MCF 10A (cell line): ENCODE data around the gene ABLIM2. TPM values are rescaled to one million over a fixed set of nuclear protein-coding genes. Genes with fewer than 3 reads are reported as not detected.

Source experiments
- BruUV-seq: library from RNA; stranded (reverse); fragments of 400-500 nt; replicated peaks from 2 replicates; lab custom pipeline; 2021; lab: Mats Ljungman, UMichigan
- CTCF ChIA-PET: fragments of 300-600 bp; sonication (Branson Sonifier 250); formaldehyde crosslinking; extraction: SDS; loops from one replicate; lab custom pipeline; 2021; ENCODE audit warnings: antibody characterized with exemption, inconsistent platforms; lab: Yijun Ruan, JAX
- POLR2A ChIA-PET: fragments of 300-600, 350-650 bp; sonication (Branson Sonifier 250); formaldehyde crosslinking; extraction: SDS; loops from one replicate; lab custom pipeline; 2020; ENCODE audit warnings: antibody characterized with exemption, inconsistent platforms; lab: Yijun Ruan, JAX
- DNase-seq: peaks from one replicate; pipeline ENCODE4 v3.0.0-alpha.2; 2018; ENCODE audit not compliant: unreplicated experiment
- H3K27ac Mint-ChIP-seq: one replicate; pipeline ENCODE4 v1.8.0; 2022; ENCODE audit warnings: mild to moderate bottlenecking, low read depth, mixed read lengths; ENCODE audit not compliant: unreplicated experiment
- H3K27me3 Mint-ChIP-seq: one replicate; pipeline ENCODE4 v1.8.0; 2022; ENCODE audit warnings: mixed read lengths; ENCODE audit not compliant: insufficient read depth, unreplicated experiment
- H3K36me3 Mint-ChIP-seq: one replicate; pipeline ENCODE4 v1.8.0; 2022; ENCODE audit warnings: mild to moderate bottlenecking, moderate library complexity, mixed read lengths; ENCODE audit not compliant: insufficient read depth, unreplicated experiment
- H3K4me1 Mint-ChIP-seq: one replicate; pipeline ENCODE4 v1.8.0; 2022; ENCODE audit warnings: mixed read lengths; ENCODE audit not compliant: insufficient read depth, unreplicated experiment
- H3K4me3 Mint-ChIP-seq: one replicate; pipeline ENCODE4 v1.8.0; 2022; ENCODE audit warnings: mild to moderate bottlenecking, moderate library complexity, mixed read lengths; ENCODE audit not compliant: unreplicated experiment
- H3K9me3 Mint-ChIP-seq: one replicate; pipeline ENCODE4 v1.8.0; 2022; ENCODE audit warnings: mixed read lengths; ENCODE audit not compliant: unreplicated experiment
- intact Hi-C: fragments of 100-400 bp; cut with micrococcal nuclease; formaldehyde crosslinking; loops from 2 replicates; pipeline ENCODE4 v1.14.1; 2022
- total RNA-seq: library from RNA; stranded (reverse); gene quantifications from 2 replicates; pipeline ENCODE4 v1.2.3, GENCODE V29; 2022
- TF ChIP-seq, protein P1 (sequence below): fragments of 200-600 bp; IDR thresholded peaks from one replicate; pipeline ENCODE4 v1.8.0; 2022; ENCODE audit warnings: antibody characterized with exemption, mild to moderate bottlenecking; ENCODE audit not compliant: unreplicated experiment

Gene ABLIM2
- total RNA-seq, 1 experiment from 2014 or later = 5.3 TPM

DNA sequence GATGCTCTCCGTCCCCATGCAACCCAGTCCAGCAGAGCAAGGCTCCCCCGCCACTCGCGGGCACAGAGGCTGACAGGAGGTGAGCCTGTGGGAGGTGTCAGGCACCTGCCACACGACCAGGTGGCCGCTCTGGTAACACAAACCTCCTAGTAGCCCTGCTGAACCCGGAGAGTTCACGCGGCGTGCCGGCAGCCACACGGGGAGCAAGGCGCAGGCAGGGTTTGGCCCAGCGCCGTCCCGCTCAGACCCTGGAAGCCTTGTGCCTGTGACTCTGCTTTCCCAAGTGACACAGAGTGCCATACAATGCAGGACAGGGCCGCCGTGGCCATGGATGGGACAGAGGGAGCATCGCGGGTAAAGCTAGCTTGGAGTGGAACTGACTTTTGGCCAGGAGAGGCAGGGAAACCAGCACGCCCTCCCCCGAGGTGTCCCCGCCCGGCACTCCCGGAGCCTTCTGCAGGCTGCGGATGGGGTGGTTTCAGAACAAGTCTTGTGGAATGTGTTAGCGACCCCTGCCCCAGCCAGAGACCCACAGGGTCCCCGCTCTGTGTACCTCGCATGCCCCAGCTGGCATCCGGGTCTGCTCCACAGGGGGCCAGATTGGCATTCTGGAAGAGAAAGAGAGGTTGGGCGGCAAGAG lies 174.2 kb downstream of the ABLIM2 start:
- TF ChIP-seq, protein P1, sequence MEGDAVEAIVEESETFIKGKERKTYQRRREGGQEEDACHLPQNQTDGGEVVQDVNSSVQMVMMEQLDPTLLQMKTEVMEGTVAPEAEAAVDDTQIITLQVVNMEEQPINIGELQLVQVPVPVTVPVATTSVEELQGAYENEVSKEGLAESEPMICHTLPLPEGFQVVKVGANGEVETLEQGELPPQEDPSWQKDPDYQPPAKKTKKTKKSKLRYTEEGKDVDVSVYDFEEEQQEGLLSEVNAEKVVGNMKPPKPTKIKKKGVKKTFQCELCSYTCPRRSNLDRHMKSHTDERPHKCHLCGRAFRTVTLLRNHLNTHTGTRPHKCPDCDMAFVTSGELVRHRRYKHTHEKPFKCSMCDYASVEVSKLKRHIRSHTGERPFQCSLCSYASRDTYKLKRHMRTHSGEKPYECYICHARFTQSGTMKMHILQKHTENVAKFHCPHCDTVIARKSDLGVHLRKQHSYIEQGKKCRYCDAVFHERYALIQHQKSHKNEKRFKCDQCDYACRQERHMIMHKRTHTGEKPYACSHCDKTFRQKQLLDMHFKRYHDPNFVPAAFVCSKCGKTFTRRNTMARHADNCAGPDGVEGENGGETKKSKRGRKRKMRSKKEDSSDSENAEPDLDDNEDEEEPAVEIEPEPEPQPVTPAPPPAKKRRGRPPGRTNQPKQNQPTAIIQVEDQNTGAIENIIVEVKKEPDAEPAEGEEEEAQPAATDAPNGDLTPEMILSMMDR = no peak
- Mint-ChIP-seq H3K9me3 (no peaks in the 10 kb centered on the region), H3K4me1 (peaks cover 11% of the 10 kb centered on the region), H3K36me3 (no peaks in the 10 kb centered on the region), H3K4me3 (no peak overlapping the region), H3K27ac (no peak overlapping the region), H3K27me3 (peaks cover 12% of the 10 kb centered on the region)
- intact Hi-C loops = no loop called here
- DNase-seq = no peak
- no TSS peak for BruUV-seq
- POLR2A ChIA-PET = no interaction called here
- CTCF ChIA-PET = interaction anchor here (0.6 to 8.5 kb wide), 2 partner anchors 39 to 180 kb away, joined by 5 to 183 read pairs; no protein-coding TSS in a partner anchor

DNA sequence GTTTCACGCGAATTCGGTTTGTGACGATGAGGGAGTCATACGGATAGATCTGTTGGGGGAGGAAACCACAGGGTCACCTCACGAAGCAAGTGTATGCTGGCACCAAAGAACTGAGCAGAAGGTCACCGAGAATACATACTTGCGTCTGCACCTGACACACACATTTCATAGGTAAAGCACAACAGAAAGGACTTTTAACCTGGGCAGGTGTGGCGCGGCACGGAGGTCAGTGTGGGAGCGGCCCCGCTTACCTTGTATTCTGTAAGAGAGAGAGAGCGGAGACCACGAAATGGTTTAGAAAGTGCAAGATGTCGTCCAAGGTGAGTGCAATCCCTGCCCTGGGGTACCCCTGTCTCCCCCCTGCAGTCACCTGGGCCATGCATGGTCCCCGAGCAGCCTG lies 175.3 kb downstream of the ABLIM2 start:
- H3K4me1 Mint-ChIP-seq = peaks cover 19% of the 10 kb centered on the region
- intact Hi-C loops = no loop called here
- no TSS peak for BruUV-seq

DNA sequence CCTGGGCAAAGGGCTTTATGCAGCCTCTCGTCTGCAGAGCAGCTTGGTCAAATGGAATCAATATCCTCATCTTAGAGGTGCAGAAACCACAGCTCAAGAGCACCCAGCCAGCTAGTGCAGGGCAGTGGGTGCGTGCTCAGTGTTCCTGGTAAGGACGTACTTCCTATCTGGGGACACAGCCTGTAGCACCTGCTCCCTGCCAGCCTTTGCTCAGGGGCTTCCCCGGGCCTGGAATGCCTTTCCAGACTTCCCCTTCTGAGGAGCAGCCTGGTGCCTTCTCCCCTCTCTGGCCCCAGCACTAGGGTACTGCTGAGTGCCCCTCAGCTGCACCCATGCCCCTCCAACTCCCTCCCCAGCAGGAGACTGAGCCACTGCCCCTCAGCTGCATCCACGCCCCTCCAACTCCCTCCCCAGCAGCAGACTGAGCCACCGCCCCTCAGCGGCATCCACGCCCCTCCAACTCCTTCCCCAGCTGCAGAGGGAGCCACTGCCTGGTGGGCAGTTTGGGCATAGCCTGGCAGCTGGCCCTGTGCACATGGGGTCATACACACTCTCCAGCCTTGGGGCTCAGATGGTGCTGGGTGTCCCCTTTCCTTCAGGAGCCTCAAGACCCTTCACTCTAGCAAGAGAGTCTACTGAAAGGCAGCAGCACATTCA lies 176.7 kb downstream of the ABLIM2 start:
- Mint-ChIP-seq H3K27ac (no peak overlapping the region), H3K27me3 (peaks cover 12% of the 10 kb centered on the region), H3K9me3 (no peaks in the 10 kb centered on the region), H3K36me3 (no peaks in the 10 kb centered on the region), H3K4me1 (peaks cover 19% of the 10 kb centered on the region), H3K4me3 (no peak overlapping the region)
- ChIA-PET CTCF (interaction anchor here (0.6 to 8.5 kb wide), 3 partner anchors 177 to 628 kb away, joined by 3 to 183 read pairs (median 3); no protein-coding TSS in a partner anchor), POLR2A (no interaction called here)
- no peak for DNase-seq
- TF ChIP-seq, protein P1 = no peak
- no TSS peak for BruUV-seq
- intact Hi-C loops = no loop called here

More for the DNA sequence above, 175.3 kb downstream of the ABLIM2 start:
- Mint-ChIP-seq H3K36me3 (no peaks in the 10 kb centered on the region), H3K9me3 (no peaks in the 10 kb centered on the region), H3K4me3 (no peak overlapping the region), H3K27ac (no peak overlapping the region), H3K27me3 (peaks cover 12% of the 10 kb centered on the region)
- POLR2A ChIA-PET = interaction anchor here (0.6 kb wide), 1 partner anchor 27 kb away, joined by 3 read pairs; no protein-coding TSS in a partner anchor
- CTCF ChIA-PET = interaction anchor here (8.5 kb wide), 1 partner anchor 179 kb away, joined by 183 read pairs; no protein-coding TSS in a partner anchor
- TF ChIP-seq, protein P1 = no peak
- DNase-seq = no peak

DNA sequence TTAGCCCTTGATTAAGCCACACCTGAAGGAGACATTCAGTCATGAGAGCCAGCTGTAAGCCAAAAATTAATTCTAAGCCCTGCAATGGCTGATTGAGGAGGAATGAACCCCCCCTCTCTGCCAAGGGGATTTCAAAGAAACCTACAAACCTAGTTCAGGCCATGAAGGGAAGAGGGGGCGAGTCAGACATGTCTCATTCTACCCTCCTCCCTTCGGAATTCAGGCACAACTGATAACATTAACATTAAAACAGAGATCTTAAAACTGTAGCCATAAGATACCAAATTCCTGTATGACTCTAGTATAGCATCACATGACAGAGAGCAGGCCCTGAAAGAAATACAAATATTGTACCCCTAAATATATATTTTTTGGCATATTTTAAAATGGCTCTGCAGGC lies 178.6 kb downstream of the ABLIM2 start:
- no peak overlapping the region for H3K27ac Mint-ChIP-seq
- peaks cover 12% of the 10 kb centered on the region for H3K27me3 Mint-ChIP-seq
- TF ChIP-seq, protein P1 = no peak
- no peaks in the 10 kb centered on the region for H3K9me3 Mint-ChIP-seq
- H3K36me3 Mint-ChIP-seq = no peaks in the 10 kb centered on the region
- ChIA-PET POLR2A (interaction anchor here (2.5 to 3.5 kb wide), 3 partner anchors 8 to 42 kb away, joined by 10 to 27 read pairs (median 13); no protein-coding TSS in a partner anchor), CTCF (interaction anchor here (0.7 to 3.9 kb wide), 4 partner anchors 9 to 176 kb away, joined by 3 to 49 read pairs (median 4); no protein-coding TSS in a partner anchor)
- intact Hi-C loops = no loop called here
- no TSS peak for BruUV-seq
- H3K4me1 Mint-ChIP-seq = peaks cover 24% of the 10 kb centered on the region
- no peak overlapping the region for H3K4me3 Mint-ChIP-seq
- no peak for DNase-seq
